HL-60 (cell line): Measurements from ENCODE around the gene DOCK7.

Experiments
- DNase-seq, 2 experiments: peaks; one replicate each; pipeline ENCODE4 v3.0.0-alpha.2; 2010 to 2020; ENCODE audit warnings: low read depth in 1 of 2, low spot score in 1 of 2
- H3K27ac ChIP-seq: fragments of 250-450 bp; sonication (Bioruptor Pico); replicated peaks from 2 replicates; pipeline ENCODE4 v1.5.1; 2020; ENCODE audit warnings: mild to moderate bottlenecking, moderate library complexity
- H3K27me3 ChIP-seq: fragments of 250-450 bp; sonication (Bioruptor Pico); 2 replicates; pipeline ENCODE4 v1.5.1; 2021; ENCODE audit warnings: mild to moderate bottlenecking, moderate library complexity; ENCODE audit not compliant: insufficient read depth, poor library complexity, severe bottlenecking
- H3K4me3 ChIP-seq: replicated peaks from 2 replicates; pipeline ENCODE4 v1.5.1; 2011; ENCODE audit warnings: mild to moderate bottlenecking, control low read depth, low read length; ENCODE audit not compliant: insufficient read depth
- CTCF ChIP-seq: IDR thresholded peaks from one replicate; pipeline ENCODE4 v1.5.1; 2011; ENCODE audit warnings: low read length, control low read depth, inconsistent platforms; ENCODE audit not compliant: insufficient read depth
- GABPA ChIP-seq: IDR thresholded peaks from 2 replicates; pipeline ENCODE4 v1.6.1; 2012; ENCODE audit warnings: low read depth
- POLR2AphosphoS5 ChIP-seq: IDR thresholded peaks from 2 replicates; pipeline ENCODE4 v1.6.1; 2012; ENCODE audit warnings: low read depth
- REST ChIP-seq: IDR thresholded peaks from 2 replicates; pipeline ENCODE4 v1.6.1; 2012; ENCODE audit warnings: low read depth; ENCODE audit not compliant: insufficient replicate concordance
- SPI1 ChIP-seq: IDR thresholded peaks from 2 replicates; pipeline ENCODE4 v1.6.1; 2012; ENCODE audit warnings: low read depth, mild to moderate bottlenecking, borderline replicate concordance

The DOCK7 gene

DNA sequence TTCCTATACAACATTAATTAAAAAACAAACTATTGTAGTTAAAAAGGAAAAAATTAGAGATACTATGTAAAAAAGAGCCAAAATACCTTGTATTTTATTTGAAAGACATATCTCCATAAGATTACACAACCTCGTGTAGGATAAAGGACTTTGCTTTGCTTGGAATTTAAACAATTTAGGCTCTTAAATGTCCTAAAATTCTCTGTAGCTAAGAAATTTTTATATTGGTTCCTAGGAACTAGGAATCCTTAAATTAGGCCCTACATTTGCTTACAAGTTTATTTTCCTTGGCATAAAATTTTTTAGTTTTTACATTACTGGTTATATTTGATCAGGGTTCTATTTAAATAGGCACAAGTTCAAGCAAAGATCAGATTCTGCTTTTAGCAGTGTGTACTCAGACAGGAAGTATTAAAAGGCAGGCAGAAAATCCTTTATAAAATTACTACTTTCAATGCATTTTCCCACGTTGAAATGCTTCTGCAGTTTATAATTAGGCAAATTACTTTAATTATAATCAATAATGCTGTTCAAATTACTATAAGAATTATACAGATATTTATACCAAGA lies 94.3 kb downstream of the DOCK7 start:
- Histone ChIP-seq H3K4me3 (no peak overlapping the region), H3K27me3 (no peaks in the 10 kb centered on the region), H3K27ac (no peak overlapping the region)
- TF ChIP-seq GABPA = no peak
- DNase-seq = no peak

GRCh38 chr1:62590970-62591368 lies 97.2 kb downstream of the DOCK7 start:
- no peak for DNase-seq
- TF ChIP-seq POLR2AphosphoS5 (no peak), CTCF (no peak), SPI1 (no peak), GABPA (no peak), REST (no peak)
- Histone ChIP-seq H3K4me3 (no peak overlapping the region), H3K27me3 (no peaks in the 10 kb centered on the region), H3K27ac (no peak overlapping the region)

- no peak for DNase-seq
- no peaks in the 10 kb centered on the region for H3K27me3 ChIP-seq
- H3K4me3 ChIP-seq = no peak overlapping the region
- no peak overlapping the region for H3K27ac ChIP-seq
- TF ChIP-seq SPI1 (no peak), GABPA (no peak), CTCF (no peak), POLR2AphosphoS5 (no peak), REST (no peak)
Measured at GRCh38 chr1:62590255-62590969, 97.8 kb downstream of the DOCK7 start.

DNA sequence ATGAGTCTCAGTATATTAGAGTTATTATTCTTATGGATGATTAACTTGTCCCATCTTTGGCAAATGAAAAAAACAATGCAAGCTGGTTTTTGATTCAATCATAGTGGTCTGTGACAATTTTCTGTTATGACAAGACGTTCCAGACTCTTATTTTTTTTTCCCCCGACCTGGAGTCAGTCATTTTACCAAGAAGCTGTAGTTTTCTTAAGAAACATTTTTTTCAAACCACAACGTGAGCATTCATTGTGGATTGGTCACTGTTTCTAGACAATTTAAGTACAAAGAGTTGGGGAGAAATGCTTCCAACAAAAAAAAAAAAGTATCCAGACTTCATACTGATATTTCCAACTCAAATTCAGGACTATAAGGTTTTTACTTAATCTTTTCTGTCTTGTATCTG lies 98.9 kb downstream of the DOCK7 start:
- no peak for TF ChIP-seq GABPA
- TF ChIP-seq REST = no peak
- TF ChIP-seq CTCF = no peak
- no peak for TF ChIP-seq POLR2AphosphoS5
- no peak for TF ChIP-seq SPI1
- Histone ChIP-seq H3K27ac (no peak overlapping the region), H3K4me3 (no peak overlapping the region), H3K27me3 (no peaks in the 10 kb centered on the region)
- DNase-seq = no peak
